Measurements from ENCODE around the gene ERICH4. TPM values are rescaled to one million over a fixed set of nuclear protein-coding genes. Genes with fewer than 3 reads are reported as not detected.

The ERICH4 gene
- total RNA-seq, 1 donor from 2014 or later, result not detected

GRCh38 chr19:41421973-41422372 is 21.0 kb upstream of the ERICH4 start:
- Mint-ChIP-seq H3K36me3 (ENCODE audit: low read depth) (peaks cover 29% of the 10 kb centered on the region), H3K9me3 (ENCODE audit: low read depth) (no peaks in the 10 kb centered on the region), H3K27me3 (ENCODE audit: low read depth) (no peaks in the 10 kb centered on the region), H3K4me3 (ENCODE audit: unreplicated experiment) (no peak overlapping the region), H3K27ac (ENCODE audit: unreplicated experiment) (no peak overlapping the region), H3K4me1 (ENCODE audit: low read depth) (peaks cover 3% of the 10 kb centered on the region)
- DNase-seq (ENCODE audit: low spot score), result no peak
- no peak for TF ChIP-seq CTCF (IDR thresholded peaks at IDR 0.05)

GRCh38 chr19:41422456-41422855 is 20.5 kb upstream of the ERICH4 start:
- DNase-seq (ENCODE audit: low spot score), result no peak
- no peak overlapping the region for H3K27ac Mint-ChIP-seq (ENCODE audit: unreplicated experiment)
- peaks cover 27% of the 10 kb centered on the region for H3K36me3 Mint-ChIP-seq (ENCODE audit: low read depth)
- no peaks in the 10 kb centered on the region for H3K27me3 Mint-ChIP-seq (ENCODE audit: low read depth)
- peaks cover 5% of the 10 kb centered on the region for H3K4me1 Mint-ChIP-seq (ENCODE audit: low read depth)
- H3K4me3 Mint-ChIP-seq (ENCODE audit: unreplicated experiment), result no peak overlapping the region
- TF ChIP-seq CTCF (IDR thresholded peaks at IDR 0.05), result no peak
- no peaks in the 10 kb centered on the region for H3K9me3 Mint-ChIP-seq (ENCODE audit: low read depth)

GRCh38 chr19:41422955-41423354 is 20.0 kb upstream of the ERICH4 start:
- Mint-ChIP-seq H3K27me3 (ENCODE audit: low read depth) (no peaks in the 10 kb centered on the region), H3K9me3 (ENCODE audit: low read depth) (no peaks in the 10 kb centered on the region), H3K4me3 (ENCODE audit: unreplicated experiment) (no peak overlapping the region), H3K27ac (ENCODE audit: unreplicated experiment) (no peak overlapping the region), H3K36me3 (ENCODE audit: low read depth) (peaks cover 27% of the 10 kb centered on the region), H3K4me1 (ENCODE audit: low read depth) (peaks cover 9% of the 10 kb centered on the region)
- no peak for DNase-seq (ENCODE audit: low spot score)
- TF ChIP-seq CTCF (IDR thresholded peaks at IDR 0.05), result no peak

GRCh38 chr19:41424335-41425173 is 18.4 kb upstream of the ERICH4 start:
- TF ChIP-seq CTCF (IDR thresholded peaks at IDR 0.05), result no peak
- Mint-ChIP-seq H3K27me3 (ENCODE audit: low read depth) (no peaks in the 10 kb centered on the region), H3K36me3 (ENCODE audit: low read depth) (peaks cover 17% of the 10 kb centered on the region), H3K4me1 (ENCODE audit: low read depth) (peaks cover 10% of the 10 kb centered on the region), H3K9me3 (ENCODE audit: low read depth) (no peaks in the 10 kb centered on the region), H3K27ac (ENCODE audit: unreplicated experiment) (no peak overlapping the region), H3K4me3 (ENCODE audit: unreplicated experiment) (no peak overlapping the region)
- no peak for DNase-seq (ENCODE audit: low spot score)

- Mint-ChIP-seq H3K4me1 (ENCODE audit: low read depth) (peaks cover 10% of the 10 kb centered on the region), H3K36me3 (ENCODE audit: low read depth) (peaks cover 16% of the 10 kb centered on the region), H3K9me3 (ENCODE audit: low read depth) (no peaks in the 10 kb centered on the region), H3K27me3 (ENCODE audit: low read depth) (no peaks in the 10 kb centered on the region), H3K27ac (ENCODE audit: unreplicated experiment) (no peak overlapping the region), H3K4me3 (ENCODE audit: unreplicated experiment) (no peak overlapping the region)
- TF ChIP-seq CTCF (IDR thresholded peaks at IDR 0.05), result no peak
- DNase-seq (ENCODE audit: low spot score), result no peak
Measured at GRCh38 chr19:41425174-41426115, 17.5 kb upstream of the ERICH4 start.

Measured in chondrocyte (in vitro differentiated cells).